Measurements from ENCODE around the gene BUD13.

BUD13 gene

GRCh38 chr11:116742104-116742503 lies 30.7 kb downstream of the BUD13 start:
- DNase-seq, result no peak

DNA sequence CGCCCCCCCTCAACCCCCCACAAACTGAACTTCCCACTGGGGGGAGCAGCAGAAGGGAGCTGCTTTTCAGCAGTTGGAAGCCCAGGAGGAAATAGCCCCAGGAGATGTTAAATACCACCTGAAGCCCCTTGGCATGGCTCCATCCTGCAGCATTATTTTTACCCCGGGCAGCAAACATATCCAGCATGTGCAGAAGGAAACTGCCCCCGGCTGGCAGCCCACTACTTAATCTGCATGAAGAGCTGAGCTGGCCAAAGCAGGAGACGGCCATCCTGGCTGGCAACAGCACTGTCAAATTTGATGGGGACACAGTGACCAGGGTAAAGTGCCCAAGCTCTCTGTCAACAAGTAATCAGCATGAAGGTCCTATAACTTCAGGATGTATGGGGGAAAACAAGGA lies 32.0 kb downstream of the BUD13 start:
- no peak for DNase-seq

- no peak for DNase-seq
Observed at GRCh38 chr11:116738975-116739374, 33.8 kb downstream of the BUD13 start.

DNA sequence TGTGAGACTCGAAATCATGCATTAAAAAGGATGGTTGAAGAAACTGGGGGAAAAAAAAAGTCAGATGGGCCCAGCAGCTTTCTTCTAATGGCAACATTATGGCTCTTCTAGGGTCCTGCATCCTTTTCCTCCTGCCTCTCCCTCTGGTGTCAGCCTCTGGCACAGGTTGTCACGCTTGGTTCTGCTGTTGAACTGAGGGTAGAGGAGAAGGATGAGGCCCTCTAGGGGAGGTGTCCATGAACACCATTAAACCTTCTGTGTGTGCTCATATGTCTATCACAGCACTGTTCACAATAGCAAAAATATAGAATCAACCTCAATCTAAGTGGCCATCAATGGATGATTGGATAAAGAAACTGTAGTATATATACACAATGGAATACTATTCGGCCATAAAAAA lies 36.0 kb downstream of the BUD13 start:
- DNase-seq, result no peak

- DNase-seq, result no peak
Observed at GRCh38 chr11:116733969-116734508, 38.7 kb downstream of the BUD13 start.

GRCh38 chr11:116733043-116733755 lies 39.6 kb downstream of the BUD13 start:
- no peak for DNase-seq

DNA sequence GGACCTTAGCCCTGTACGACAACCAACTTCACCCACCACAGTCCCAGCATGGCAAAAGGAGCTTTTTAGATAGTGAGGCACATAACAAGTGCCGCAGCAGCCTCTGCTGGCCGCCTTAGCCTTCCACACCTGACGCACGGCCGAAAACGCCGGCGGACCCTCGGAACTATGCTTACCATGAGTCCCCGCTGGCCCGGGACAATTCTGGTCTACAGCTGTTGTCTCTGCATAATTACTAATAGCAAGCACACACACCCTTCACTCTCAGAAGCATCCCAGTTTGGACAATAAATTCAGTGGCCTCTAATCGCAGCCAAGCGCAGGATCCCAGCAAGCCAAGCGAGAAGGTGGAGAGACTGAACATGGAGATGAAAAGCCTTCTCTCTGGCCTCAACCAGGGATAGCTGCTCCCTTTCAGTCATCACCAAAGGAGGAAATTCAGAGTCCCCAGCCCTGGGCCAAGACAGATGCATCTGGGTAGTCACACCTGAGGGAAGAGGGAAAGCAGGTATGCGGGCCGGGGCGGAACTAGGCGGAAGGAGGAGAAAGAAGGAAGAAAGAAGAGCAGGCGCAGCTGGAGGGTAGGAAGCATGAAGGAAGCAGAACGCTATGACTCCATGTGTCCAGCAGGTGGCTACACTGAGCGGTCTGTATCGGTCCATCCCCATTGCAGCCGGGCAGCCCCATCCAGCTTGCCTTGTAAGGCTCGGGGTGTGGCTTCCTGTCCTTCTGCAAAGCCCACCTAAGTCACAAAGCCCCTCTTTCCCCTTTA lies 40.3 kb downstream of the BUD13 start:
- peak; percentile 68 to 69 for DNase-seq

- no peak for DNase-seq
Observed at GRCh38 chr11:116731821-116732220, 41.0 kb downstream of the BUD13 start.

DNA sequence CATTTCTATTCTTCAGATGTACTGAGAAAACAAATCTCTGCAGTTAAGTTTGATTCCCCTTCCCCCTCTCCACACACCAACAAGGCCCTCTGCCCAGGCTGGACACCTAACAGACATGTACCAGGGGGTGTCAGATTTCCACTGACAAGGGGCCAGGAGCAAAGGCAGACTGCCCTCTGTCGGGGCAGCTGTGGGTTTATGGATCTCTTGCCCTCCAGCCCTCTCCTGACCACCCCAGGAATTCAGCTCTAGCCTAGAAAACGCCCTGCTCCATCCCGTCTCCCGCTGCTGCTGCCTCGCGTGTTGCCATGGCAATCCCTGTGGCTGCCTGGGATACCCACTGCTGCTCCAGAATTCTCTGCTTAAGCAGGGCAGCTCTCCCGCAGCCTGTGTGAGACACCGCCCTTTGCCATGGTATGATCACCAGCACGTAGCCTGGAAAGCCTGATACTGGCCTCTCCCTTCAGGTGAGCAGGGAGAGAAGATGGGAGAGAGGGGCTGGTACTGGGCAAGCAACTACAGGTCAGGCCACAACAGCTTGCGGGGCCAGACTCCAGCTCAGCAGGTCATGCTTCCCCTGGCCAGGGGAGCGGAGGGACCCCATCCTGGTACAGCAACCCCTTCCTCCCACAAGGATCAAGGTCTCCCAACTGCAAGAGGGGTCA lies 41.6 kb downstream of the BUD13 start:
- DNase-seq, result no peak

DNA sequence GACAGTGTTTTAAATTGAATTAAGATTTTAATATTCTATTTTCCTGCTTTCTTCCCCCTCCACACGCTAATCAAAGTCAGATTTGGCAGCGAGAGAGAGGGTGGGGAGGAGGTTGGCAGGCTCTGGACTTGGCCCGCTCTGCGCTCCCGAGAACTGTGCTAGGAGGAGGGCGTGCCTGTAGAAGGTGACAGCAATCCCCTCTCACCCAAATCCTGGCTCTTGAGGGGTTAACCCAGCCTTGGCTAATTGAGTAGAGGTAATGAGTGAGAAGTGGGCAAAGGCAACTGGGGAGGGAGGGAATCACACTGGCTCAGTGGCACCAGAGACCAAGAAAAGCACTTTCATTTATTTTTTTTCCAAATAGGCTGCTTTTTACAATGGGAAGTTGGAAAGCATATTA lies 42.2 kb downstream of the BUD13 start:
- DNase-seq, result no peak

DNA sequence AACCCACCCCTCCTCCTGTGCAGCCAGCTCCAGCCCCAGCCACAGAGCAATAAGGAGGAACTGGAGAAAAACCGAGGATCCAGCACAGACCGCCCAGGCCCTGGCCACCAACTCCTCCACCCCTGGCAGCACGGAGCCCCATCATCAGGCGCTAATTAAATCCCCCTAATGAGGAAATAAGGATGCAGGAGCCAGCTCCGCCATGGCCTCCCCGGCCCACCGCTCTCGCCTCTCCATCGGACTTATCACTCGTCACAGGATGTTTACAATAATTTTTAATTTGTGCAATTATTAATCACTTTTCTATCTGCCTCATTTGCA lies 42.6 kb downstream of the BUD13 start:
- DNase-seq, result no peak

DNA sequence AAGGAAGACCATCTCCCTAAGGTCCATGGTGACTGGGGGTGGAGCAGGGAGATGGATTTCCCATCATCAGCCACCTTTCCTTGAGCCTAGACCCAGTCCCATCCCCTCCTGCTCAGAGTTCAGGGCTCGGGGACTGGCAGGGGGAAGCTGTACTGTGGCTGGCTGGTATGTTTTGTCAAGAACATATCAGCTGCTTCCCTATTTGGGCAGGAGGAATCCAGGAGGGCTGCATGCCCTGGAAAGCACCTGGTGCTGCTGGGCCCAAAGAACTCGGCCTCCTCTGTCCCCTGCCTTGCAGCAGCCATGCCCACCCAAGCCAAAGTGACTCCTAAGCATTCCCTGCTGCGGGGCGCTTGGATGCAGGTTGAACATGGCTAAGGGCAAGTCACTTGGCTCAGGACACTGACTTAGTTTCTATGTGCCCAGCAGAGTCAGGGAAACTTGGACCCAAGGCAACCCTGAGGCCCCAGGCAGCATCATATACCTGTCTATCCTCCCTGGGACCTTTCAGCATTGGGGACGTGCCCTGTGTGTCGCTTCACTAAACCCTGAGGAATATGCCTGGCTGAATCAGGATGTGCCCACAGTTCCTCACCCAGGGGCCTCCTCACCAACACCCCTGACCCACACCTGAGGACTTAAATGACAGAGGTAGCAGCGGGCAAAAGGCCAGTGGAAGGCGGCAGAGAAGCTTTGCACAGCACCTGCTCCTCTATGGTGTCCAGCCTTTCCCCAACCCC lies 43.1 kb downstream of the BUD13 start:
- DNase-seq, result no peak

DNA sequence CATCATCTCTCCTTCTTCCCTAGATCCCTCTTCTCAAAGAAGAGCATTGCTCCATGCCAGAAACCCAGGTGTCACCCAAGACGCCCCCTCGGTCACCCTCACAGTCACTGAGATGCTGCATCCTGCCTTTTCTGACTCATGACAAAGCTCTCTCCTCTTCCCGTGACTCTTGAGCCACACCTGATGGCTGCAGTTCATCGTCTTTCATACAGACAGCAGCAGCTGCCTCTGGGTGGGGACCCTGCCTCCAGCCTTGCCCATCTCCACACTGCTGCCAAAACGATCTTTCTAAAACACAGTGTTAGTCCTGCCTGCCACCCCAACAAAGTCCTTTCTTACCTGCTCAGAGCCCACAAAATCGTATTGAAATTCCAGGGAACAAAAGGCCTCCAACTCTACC lies 44.8 kb downstream of the BUD13 start:
- no peak for DNase-seq

- DNase-seq, result no peak
Observed at GRCh38 chr11:116725434-116726221, 47.2 kb downstream of the BUD13 start.

- no peak for DNase-seq
Observed at GRCh38 chr11:116724813-116725212, 48.0 kb downstream of the BUD13 start.

- no peak for DNase-seq
Observed at GRCh38 chr11:116723511-116723910, 49.3 kb downstream of the BUD13 start.

DNA sequence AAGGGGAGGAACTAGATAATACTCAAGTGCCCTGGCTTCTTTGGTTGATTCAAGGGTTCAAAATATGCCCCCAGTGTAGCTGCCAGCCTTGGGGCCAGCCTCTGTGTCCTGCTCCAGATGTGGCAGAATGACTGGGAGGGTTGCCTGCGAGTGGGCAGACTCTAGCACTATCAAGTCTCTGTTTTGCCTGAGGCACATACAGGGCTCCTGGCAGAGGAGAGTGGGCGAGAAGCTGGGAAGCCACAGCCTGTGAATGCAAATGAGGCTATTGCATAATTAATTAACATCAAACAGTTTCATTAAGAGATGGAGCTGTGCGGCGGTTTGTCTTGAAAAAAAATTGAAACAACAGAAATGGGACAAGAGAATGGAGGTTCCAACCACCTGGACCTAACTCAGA lies 50.8 kb downstream of the BUD13 start:
- no peak for DNase-seq

DNA sequence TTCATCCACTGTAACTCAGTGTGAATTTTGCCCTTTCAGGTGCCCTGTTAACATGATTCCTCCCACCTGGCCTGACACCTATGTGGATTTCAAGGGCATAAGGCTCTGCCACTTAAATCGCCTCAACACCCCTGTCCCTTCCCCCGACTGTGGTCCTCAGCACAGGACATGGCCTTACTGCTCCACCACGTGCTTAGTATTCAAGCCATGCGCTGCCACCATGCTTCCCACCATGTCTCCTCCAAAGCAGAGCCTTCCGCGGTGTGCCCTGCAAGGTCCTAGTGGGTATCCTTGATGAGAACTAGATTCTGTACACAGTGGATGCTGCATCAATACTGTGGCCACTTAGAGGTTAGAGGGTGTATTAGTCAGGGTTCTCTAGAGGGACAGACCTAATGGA lies 51.9 kb downstream of the BUD13 start:
- no peak for DNase-seq

GRCh38 chr11:116718955-116719501 lies 53.8 kb downstream of the BUD13 start:
- no peak for DNase-seq

DNA sequence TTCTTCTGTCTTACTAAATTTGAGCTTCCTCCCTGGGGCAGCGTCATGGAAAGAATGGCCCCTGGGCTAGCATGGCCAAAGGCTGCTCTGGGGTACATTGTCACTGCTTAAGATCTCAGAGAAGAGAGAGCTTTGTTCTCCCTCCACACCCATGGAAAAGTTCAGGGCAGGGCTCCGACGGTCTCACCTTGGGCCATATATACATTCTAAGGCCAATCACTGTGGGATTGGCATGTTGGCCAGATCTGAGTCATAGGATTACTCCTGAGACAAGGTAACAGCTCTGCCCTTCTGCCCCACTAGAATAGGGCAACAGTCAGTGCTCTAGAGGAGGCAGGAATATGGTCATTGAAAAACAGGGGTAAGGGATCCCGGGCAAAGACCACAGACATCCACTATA lies 56.2 kb downstream of the BUD13 start:
- no peak for DNase-seq

GRCh38 chr11:116715383-116715782 lies 57.4 kb downstream of the BUD13 start:
- DNase-seq, result no peak

GRCh38 chr11:116714902-116715301 lies 57.9 kb downstream of the BUD13 start:
- no peak for DNase-seq
